ENCODE measurements around the gene CASK. TPM values are rescaled to one million over a fixed set of nuclear protein-coding genes. Genes with fewer than 3 reads are reported as not detected.

CASK gene
- total and polyA plus RNA-seq, 8 donors: 7.3 to 82.0 (median 32.3) TPM

- no peak overlapping the region for H3K4me3 ChIP-seq
- H3K27ac ChIP-seq: no peak overlapping the region
- H3K4me1 ChIP-seq: no peaks in the 10 kb centered on the region
- DNase-seq: no peak
- no peaks in the 10 kb centered on the region for H3K36me3 ChIP-seq
- H3K9me3 ChIP-seq: no peaks in the 10 kb centered on the region
- 68 to 91% (median 80%) methylated on average over 2 of the region's 2 CpGs for WGBS, 5 donors
- TF ChIP-seq POLR2AphosphoS5 (IDR thresholded peaks at IDR 0.05): no peak
- TF ChIP-seq EP300 (IDR thresholded peaks at IDR 0.05): no peak
- no peak for TF ChIP-seq POLR2A (IDR thresholded peaks at IDR 0.05)
- intact Hi-C loops (cut with DNase I; ENCODE audit: low total_unique reads): no loop called here
- no peaks in the 10 kb centered on the region for H3K27me3 ChIP-seq
Measured at GRCh38 chrX:41604177-41604576, 319.2 kb downstream of the CASK start.

- no peaks in the 10 kb centered on the region for H3K4me1 ChIP-seq
- H3K4me3 ChIP-seq: no peak overlapping the region
- WGBS, 5 donors: 67 to 90% (median 82%) methylated on average over 1 of the region's 1 CpG
- no peak for TF ChIP-seq POLR2AphosphoS5 (IDR thresholded peaks at IDR 0.05)
- TF ChIP-seq EP300 (IDR thresholded peaks at IDR 0.05): no peak
- no peak for TF ChIP-seq CTCF (IDR thresholded peaks at IDR 0.05)
- no peak for TF ChIP-seq POLR2A (IDR thresholded peaks at IDR 0.05)
- DNase-seq: no peak
- no peaks in the 10 kb centered on the region for H3K27me3 ChIP-seq
- H3K9me3 ChIP-seq: no peaks in the 10 kb centered on the region
- intact Hi-C loops (cut with DNase I; ENCODE audit: low total_unique reads): no loop called here
- no peaks in the 10 kb centered on the region for H3K36me3 ChIP-seq
- H3K27ac ChIP-seq: no peak overlapping the region
Measured at GRCh38 chrX:41603596-41603995, 319.8 kb downstream of the CASK start.

GRCh38 chrX:41602816-41603345, 320.5 kb downstream of the CASK start:
- Histone ChIP-seq H3K4me1 (no peaks in the 10 kb centered on the region), H3K4me3 (no peak overlapping the region), H3K9me3 (no peaks in the 10 kb centered on the region), H3K27me3 (no peaks in the 10 kb centered on the region), H3K27ac (no peak overlapping the region), H3K36me3 (no peaks in the 10 kb centered on the region)
- intact Hi-C loops (cut with DNase I; ENCODE audit: low total_unique reads): no loop called here
- no peak for DNase-seq
- TF ChIP-seq POLR2AphosphoS5 (IDR thresholded peaks at IDR 0.05): no peak
- no peak for TF ChIP-seq CTCF (IDR thresholded peaks at IDR 0.05)
- no peak for TF ChIP-seq EP300 (IDR thresholded peaks at IDR 0.05)
- no peak for TF ChIP-seq POLR2A (IDR thresholded peaks at IDR 0.05)
- 80 to 100% (median 95%) methylated on average over 2 of the region's 2 CpGs for WGBS, 5 donors

- Histone ChIP-seq H3K27ac (no peak overlapping the region), H3K9me3 (no peaks in the 10 kb centered on the region), H3K4me3 (no peak overlapping the region), H3K27me3 (no peaks in the 10 kb centered on the region), H3K36me3 (no peaks in the 10 kb centered on the region), H3K4me1 (peaks cover 0 to 4% (median 0%) of the 10 kb centered on the region in 4 donors)
- peak in 1 of 2 donors; percentile 4 for DNase-seq
- intact Hi-C loops (cut with DNase I; ENCODE audit: low total_unique reads): no loop called here
- TF ChIP-seq CTCF (IDR thresholded peaks at IDR 0.05) (no peak), POLR2A (IDR thresholded peaks at IDR 0.05) (no peak), EP300 (IDR thresholded peaks at IDR 0.05) (no peak), POLR2AphosphoS5 (IDR thresholded peaks at IDR 0.05) (no peak)
- 51 to 69% (median 58%) methylated on average over 2 of the region's 2 CpGs for WGBS, 5 donors
Measured at GRCh38 chrX:41600291-41600690, 323.1 kb downstream of the CASK start.

GRCh38 chrX:41599507-41599906, 323.8 kb downstream of the CASK start:
- H3K27me3 ChIP-seq: no peaks in the 10 kb centered on the region
- peaks cover 0 to 4% (median 0%) of the 10 kb centered on the region in 4 donors for H3K4me1 ChIP-seq
- H3K4me3 ChIP-seq: no peak overlapping the region
- no peak overlapping the region for H3K27ac ChIP-seq
- DNase-seq: no peak
- intact Hi-C loops (cut with DNase I; ENCODE audit: low total_unique reads): no loop called here
- no peak for TF ChIP-seq POLR2A (IDR thresholded peaks at IDR 0.05)
- no peak for TF ChIP-seq POLR2AphosphoS5 (IDR thresholded peaks at IDR 0.05)
- TF ChIP-seq CTCF (IDR thresholded peaks at IDR 0.05): no peak
- TF ChIP-seq EP300 (IDR thresholded peaks at IDR 0.05): no peak
- 55 to 80% (median 67%) methylated on average over 1 of the region's 1 CpG for WGBS, 5 donors
- no peaks in the 10 kb centered on the region for H3K9me3 ChIP-seq
- H3K36me3 ChIP-seq: no peaks in the 10 kb centered on the region

Data from stomach (tissue), 9 donors.